Fibroblast of lung (primary cell): ENCODE results near the gene VKORC1L1.
"Not testable (repeated sequence)": the region's sequence is repeated elsewhere in the genome, so short reads cannot be mapped to it uniquely, and the experiment has no call there.

Experiments used
- EZH2 ChIP-seq: IDR thresholded peaks from 2 replicates; pipeline ENCODE4 v1.5.1; 2012; ENCODE audit warnings: low read length, control low read depth, mild to moderate bottlenecking; ENCODE audit errors: missing control alignments
- TF ChIP-seq, protein P1 (sequence below), 2 donors: IDR thresholded peaks in 1 of 2; conservative IDR thresholded peaks in 1 of 2; 1 replicate in 1 of 2; 2 replicates in 1 of 2; pipeline ENCODE4 v1.5.1; 2011 to 2012; ENCODE audit warnings: low read length in 2 of 2, control low read depth in 1 of 2, inconsistent platforms in 1 of 2, low read depth in 1 of 2, mild to moderate bottlenecking in 1 of 2

DNA sequence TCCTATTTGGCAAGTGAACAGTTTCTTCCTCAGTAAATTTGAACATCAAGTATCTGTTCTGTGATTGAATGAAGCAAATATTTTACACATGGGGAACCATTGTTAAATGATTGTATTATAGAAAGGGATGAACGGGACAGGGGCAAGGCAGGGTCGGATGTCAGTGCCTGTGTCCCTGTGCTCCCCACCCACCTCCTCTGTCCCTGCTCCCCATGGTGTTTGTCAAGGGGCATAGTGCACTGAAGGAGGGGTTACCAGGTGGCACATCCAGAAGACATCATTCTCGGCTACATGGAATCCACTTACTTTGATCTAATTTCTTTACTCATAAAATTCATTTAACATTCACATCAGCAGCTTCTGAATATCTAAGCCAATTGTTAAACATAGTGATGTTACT is 19.4 kb upstream of the VKORC1L1 start:
- TF ChIP-seq, protein P1, sequence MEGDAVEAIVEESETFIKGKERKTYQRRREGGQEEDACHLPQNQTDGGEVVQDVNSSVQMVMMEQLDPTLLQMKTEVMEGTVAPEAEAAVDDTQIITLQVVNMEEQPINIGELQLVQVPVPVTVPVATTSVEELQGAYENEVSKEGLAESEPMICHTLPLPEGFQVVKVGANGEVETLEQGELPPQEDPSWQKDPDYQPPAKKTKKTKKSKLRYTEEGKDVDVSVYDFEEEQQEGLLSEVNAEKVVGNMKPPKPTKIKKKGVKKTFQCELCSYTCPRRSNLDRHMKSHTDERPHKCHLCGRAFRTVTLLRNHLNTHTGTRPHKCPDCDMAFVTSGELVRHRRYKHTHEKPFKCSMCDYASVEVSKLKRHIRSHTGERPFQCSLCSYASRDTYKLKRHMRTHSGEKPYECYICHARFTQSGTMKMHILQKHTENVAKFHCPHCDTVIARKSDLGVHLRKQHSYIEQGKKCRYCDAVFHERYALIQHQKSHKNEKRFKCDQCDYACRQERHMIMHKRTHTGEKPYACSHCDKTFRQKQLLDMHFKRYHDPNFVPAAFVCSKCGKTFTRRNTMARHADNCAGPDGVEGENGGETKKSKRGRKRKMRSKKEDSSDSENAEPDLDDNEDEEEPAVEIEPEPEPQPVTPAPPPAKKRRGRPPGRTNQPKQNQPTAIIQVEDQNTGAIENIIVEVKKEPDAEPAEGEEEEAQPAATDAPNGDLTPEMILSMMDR (conservative IDR thresholded peaks at IDR 0.05 in 1 of 2, IDR thresholded peaks at IDR 0.05 in 1 of 2; ENCODE audit: low read depth in 1 of 2, low read length in 2 of 2): not testable (repeated sequence)
- TF ChIP-seq EZH2: not testable (repeated sequence)
